ENCODE results near the gene TPTE2.
"Not testable (repeated sequence)": the region's sequence is repeated elsewhere in the genome, so short reads cannot be mapped to it uniquely, and the experiment has no call there.

- TF ChIP-seq POLR2A (IDR thresholded peaks at IDR 0.05), result not testable (repeated sequence)
- TF ChIP-seq, protein P1, sequence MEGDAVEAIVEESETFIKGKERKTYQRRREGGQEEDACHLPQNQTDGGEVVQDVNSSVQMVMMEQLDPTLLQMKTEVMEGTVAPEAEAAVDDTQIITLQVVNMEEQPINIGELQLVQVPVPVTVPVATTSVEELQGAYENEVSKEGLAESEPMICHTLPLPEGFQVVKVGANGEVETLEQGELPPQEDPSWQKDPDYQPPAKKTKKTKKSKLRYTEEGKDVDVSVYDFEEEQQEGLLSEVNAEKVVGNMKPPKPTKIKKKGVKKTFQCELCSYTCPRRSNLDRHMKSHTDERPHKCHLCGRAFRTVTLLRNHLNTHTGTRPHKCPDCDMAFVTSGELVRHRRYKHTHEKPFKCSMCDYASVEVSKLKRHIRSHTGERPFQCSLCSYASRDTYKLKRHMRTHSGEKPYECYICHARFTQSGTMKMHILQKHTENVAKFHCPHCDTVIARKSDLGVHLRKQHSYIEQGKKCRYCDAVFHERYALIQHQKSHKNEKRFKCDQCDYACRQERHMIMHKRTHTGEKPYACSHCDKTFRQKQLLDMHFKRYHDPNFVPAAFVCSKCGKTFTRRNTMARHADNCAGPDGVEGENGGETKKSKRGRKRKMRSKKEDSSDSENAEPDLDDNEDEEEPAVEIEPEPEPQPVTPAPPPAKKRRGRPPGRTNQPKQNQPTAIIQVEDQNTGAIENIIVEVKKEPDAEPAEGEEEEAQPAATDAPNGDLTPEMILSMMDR (IDR thresholded peaks at IDR 0.05), result not testable (repeated sequence)
Observed at GRCh38 chr13:19559739-19560138, 1.6 kb downstream of the TPTE2 start.

All from vagina (tissue), 2 donors.